ENCODE measurements around the gene BABAM2. TPM values are rescaled to one million over a fixed set of nuclear protein-coding genes. Genes with fewer than 3 reads are reported as not detected.

Gene BABAM2
- total RNA-seq, 1 experiment from 2014 or later: 46.1 TPM

DNA sequence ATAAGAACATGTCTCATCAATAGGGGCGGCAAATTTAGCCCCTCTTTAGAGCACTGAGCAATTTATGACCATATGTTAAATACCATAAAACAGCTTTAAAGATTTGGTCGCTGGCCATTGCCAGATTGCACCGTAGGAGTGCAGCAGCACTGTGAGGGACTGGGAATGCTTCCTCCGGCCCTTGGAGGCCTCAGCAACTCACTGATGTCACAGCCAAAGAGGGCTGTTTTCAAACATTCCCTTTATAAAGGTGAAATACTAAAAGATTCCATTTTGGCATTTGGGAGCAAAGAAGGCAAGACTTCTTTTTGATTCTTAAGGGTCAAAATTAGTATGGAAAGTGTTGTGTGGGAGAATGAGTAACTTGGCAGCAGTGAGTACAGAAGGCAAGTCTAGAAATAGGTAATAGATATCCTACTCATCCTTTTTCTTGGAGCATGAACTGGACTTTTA is 63.7 kb downstream of the BABAM2 start:
- Histone ChIP-seq H3K27ac (peak overlapping the region; percentile 88), H4K20me1 (ENCODE audit: insufficient read depth) (no peaks in the 10 kb centered on the region), H3K36me3 (ENCODE audit: low read depth) (peaks cover 17% of the 10 kb centered on the region; the same call in 1 of the 2 replicates), H3K9me3 (ENCODE audit: insufficient read depth, low read depth) (peaks cover 18% of the 10 kb centered on the region), H2AFZ (no peak overlapping the region), H3K4me2 (peak overlapping the region; percentile 65), H3K4me1 (replicated peaks; ENCODE audit: insufficient read depth) (peaks cover 56% of the 10 kb centered on the region), H3K9me2 (ENCODE audit: insufficient read depth) (no peaks in the 10 kb centered on the region; the same call in 1 of the 2 replicates), H3K79me2 (ENCODE audit: low read depth) (peaks cover 47% of the 10 kb centered on the region), H3K27me3 (ENCODE audit: insufficient read depth, low read depth) (no peaks in the 10 kb centered on the region), H3F3A (ENCODE audit: insufficient read depth, low read depth) (peaks cover 53% of the 10 kb centered on the region), H3K4me3 (no peak overlapping the region; the same call in 1 of the 2 replicates)
- TF ChIP-seq, protein P1, sequence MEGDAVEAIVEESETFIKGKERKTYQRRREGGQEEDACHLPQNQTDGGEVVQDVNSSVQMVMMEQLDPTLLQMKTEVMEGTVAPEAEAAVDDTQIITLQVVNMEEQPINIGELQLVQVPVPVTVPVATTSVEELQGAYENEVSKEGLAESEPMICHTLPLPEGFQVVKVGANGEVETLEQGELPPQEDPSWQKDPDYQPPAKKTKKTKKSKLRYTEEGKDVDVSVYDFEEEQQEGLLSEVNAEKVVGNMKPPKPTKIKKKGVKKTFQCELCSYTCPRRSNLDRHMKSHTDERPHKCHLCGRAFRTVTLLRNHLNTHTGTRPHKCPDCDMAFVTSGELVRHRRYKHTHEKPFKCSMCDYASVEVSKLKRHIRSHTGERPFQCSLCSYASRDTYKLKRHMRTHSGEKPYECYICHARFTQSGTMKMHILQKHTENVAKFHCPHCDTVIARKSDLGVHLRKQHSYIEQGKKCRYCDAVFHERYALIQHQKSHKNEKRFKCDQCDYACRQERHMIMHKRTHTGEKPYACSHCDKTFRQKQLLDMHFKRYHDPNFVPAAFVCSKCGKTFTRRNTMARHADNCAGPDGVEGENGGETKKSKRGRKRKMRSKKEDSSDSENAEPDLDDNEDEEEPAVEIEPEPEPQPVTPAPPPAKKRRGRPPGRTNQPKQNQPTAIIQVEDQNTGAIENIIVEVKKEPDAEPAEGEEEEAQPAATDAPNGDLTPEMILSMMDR (conservative IDR thresholded peaks at IDR 0.05): no peak
- no peak for TF ChIP-seq EZH2 (IDR thresholded peaks at IDR 0.05; ENCODE audit: low read depth)
- ChIA-PET POLR2A (ENCODE audit: unreplicated experiment) (no interaction called here), CTCF (interaction anchor here (0.7 kb wide), 1 partner anchor 689 kb away, joined by 4 read pairs; no protein-coding TSS in a partner anchor)
- BruUV-seq (replicated peaks): no TSS peak
- intact Hi-C loops (cut with micrococcal nuclease; ENCODE audit: unreplicated experiment): loop anchor here (2.0 to 10.0 kb wide), 2 partner anchors 249 to 439 kb away; partner anchors contain the start of gene FOSL2
- no peak for DNase-seq

DNA sequence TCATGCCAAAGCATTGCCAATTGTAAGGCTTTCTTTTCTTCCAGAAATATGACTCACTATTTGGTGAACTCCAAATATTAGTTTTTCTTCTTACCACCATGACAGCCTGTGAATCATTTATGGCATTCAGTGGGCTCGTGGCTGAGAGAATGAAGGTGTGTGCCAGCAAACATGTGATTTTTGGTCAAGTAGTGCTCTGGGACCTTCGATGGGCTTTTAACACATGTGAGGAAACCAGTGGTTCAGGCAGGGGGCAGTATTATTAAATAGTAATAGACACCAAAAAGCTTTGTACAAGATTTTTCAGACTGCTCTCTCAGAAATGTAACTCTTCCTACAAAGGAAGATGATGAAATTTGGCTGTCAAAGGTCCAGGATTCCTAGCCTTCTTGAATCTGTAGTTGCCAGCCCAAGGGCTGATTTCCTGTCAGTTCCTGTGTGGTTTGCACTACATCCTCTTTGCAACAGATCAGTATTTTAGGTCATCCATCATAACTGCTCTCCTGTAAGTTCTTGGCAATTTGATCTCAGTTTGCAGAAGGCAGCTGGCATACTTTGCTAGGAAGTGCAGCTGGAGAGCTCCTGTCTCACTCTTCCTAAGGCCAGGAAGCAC is 64.3 kb downstream of the BABAM2 start:
- Histone ChIP-seq H3K4me1 (replicated peaks; ENCODE audit: insufficient read depth) (peaks cover 61% of the 10 kb centered on the region), H3K36me3 (ENCODE audit: low read depth) (peaks cover 17% of the 10 kb centered on the region; the same call in 1 of the 2 replicates), H3K79me2 (ENCODE audit: low read depth) (peaks cover 47% of the 10 kb centered on the region), H3K4me3 (no peak overlapping the region; the same call in 1 of the 2 replicates), H2AFZ (no peak overlapping the region), H3K9me3 (ENCODE audit: insufficient read depth, low read depth) (peaks cover 18% of the 10 kb centered on the region), H3K27ac (peak overlapping the region; percentile 88), H4K20me1 (ENCODE audit: insufficient read depth) (no peaks in the 10 kb centered on the region), H3F3A (ENCODE audit: insufficient read depth, low read depth) (peaks cover 53% of the 10 kb centered on the region), H3K4me2 (peak overlapping the region; percentile 65), H3K9me2 (ENCODE audit: insufficient read depth) (no peaks in the 10 kb centered on the region; the same call in 1 of the 2 replicates), H3K27me3 (ENCODE audit: insufficient read depth, low read depth) (no peaks in the 10 kb centered on the region)
- TF ChIP-seq, protein P1 (conservative IDR thresholded peaks at IDR 0.05): peak; percentile 38; the same call in 1 of the 2 replicates
- TF ChIP-seq EZH2 (IDR thresholded peaks at IDR 0.05; ENCODE audit: low read depth): no peak
- DNase-seq: peak; percentile 48 to 96
- no TSS peak for BruUV-seq (replicated peaks)
- POLR2A ChIA-PET (ENCODE audit: unreplicated experiment): interaction anchor here (0.6 to 0.7 kb wide), 4 partner anchors 23 to 780 kb away, joined by 3 to 4 read pairs (median 3); no protein-coding TSS in a partner anchor
- intact Hi-C loops (cut with micrococcal nuclease; ENCODE audit: unreplicated experiment): loop anchor here (1.0 to 10.0 kb wide), 4 partner anchors 203 to 441 kb away; partner anchors contain the start of gene FOSL2
- CTCF ChIA-PET: interaction anchor here (0.7 kb wide), 1 partner anchor 441 kb away, joined by 3 read pairs; no protein-coding TSS in a partner anchor

DNA sequence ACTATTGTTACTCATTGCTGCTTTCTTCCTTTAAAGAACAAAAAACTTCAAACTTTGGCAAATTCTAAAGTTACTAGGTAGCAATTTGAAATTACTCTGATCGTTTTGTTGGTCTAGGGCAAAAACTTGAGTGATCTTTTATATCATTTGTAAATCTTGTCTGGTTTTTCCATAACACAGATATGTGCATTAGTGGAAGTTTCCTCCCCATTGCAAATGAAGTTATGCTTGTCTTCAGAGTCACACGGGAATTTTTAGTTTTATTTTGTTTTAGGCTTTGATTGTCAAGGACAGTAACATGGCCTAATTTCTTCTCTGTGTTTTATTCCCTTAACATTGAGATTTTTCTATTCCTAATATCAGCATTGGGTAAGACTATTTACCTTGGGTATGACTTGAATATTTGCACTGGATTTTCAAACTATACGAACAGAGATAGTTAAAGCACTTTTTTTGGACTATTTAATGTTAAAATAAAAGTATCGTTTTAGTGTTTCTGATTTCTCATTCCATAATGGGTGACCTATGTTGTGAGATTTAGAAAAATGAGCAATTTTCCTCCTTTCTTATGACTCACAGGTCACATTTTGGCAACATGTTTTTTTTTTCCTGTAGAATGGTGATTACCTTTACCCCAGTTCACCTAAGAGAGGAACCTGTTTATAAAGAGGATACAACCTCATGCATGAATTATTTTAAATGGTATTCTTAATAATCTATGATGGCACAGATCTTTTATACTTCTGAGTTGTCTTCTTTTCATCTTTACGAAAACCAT is 65.0 kb downstream of the BABAM2 start:
- intact Hi-C loops (cut with micrococcal nuclease; ENCODE audit: unreplicated experiment): loop anchor here (1.0 to 10.0 kb wide), 4 partner anchors 203 to 441 kb away; partner anchors contain the start of gene FOSL2
- peak in 1 of 2 experiments; percentile 62 for DNase-seq
- ChIA-PET POLR2A (ENCODE audit: unreplicated experiment) (interaction anchor here (0.6 to 0.7 kb wide), 4 partner anchors 22 to 780 kb away, joined by 3 to 4 read pairs (median 3); no protein-coding TSS in a partner anchor), CTCF (interaction anchor here (0.7 kb wide), 1 partner anchor 440 kb away, joined by 3 read pairs; no protein-coding TSS in a partner anchor)
- H3K27me3 ChIP-seq (ENCODE audit: insufficient read depth, low read depth): no peaks in the 10 kb centered on the region
- H3K79me2 ChIP-seq (ENCODE audit: low read depth): peaks cover 47% of the 10 kb centered on the region
- peak overlapping the region; percentile 88 for H3K27ac ChIP-seq
- BruUV-seq (replicated peaks): no TSS peak
- H3F3A ChIP-seq (ENCODE audit: insufficient read depth, low read depth): peaks cover 53% of the 10 kb centered on the region
- H3K4me3 ChIP-seq: peak overlapping the region; percentile 9; the same call in 1 of the 2 replicates
- H3K4me1 ChIP-seq (replicated peaks; ENCODE audit: insufficient read depth): peaks cover 66% of the 10 kb centered on the region
- no peak for TF ChIP-seq EZH2 (IDR thresholded peaks at IDR 0.05; ENCODE audit: low read depth)
- TF ChIP-seq, protein P1 (conservative IDR thresholded peaks at IDR 0.05): no peak
- H3K36me3 ChIP-seq (ENCODE audit: low read depth): peaks cover 17% of the 10 kb centered on the region; the same call in 1 of the 2 replicates
- H3K4me2 ChIP-seq: peak overlapping the region; percentile 65
- no peaks in the 10 kb centered on the region for H4K20me1 ChIP-seq (ENCODE audit: insufficient read depth)
- H3K9me3 ChIP-seq (ENCODE audit: insufficient read depth, low read depth): peaks cover 17% of the 10 kb centered on the region
- H2AFZ ChIP-seq: no peak overlapping the region
- H3K9me2 ChIP-seq (ENCODE audit: insufficient read depth): no peaks in the 10 kb centered on the region; the same call in 1 of the 2 replicates
